Glomerular endothelial cell (primary cell): ENCODE measurements around the gene UXS1. TPM values are rescaled to one million over a fixed set of nuclear protein-coding genes. Genes with fewer than 3 reads are reported as not detected.

Experiments used
- DNase-seq: peaks from one replicate; pipeline ENCODE4 v3.0.0-alpha.2; 2011; ENCODE audit warnings: low read depth, low spot score; ENCODE audit errors: extremely low read depth
- total RNA-seq: library from RNA; depleted of rRNA; stranded (reverse); fragments of >200 nt; gene quantifications from 2 replicates; pipeline ENCODE4 v1.2.3, GENCODE V29; 2015

Gene UXS1
- total RNA-seq, 1 donor from 2014 or later: 133 TPM

- no peak for DNase-seq
Observed at GRCh38 chr2:106161938-106162820, 31.9 kb downstream of the UXS1 start.

GRCh38 chr2:106161341-106161740 is 32.8 kb downstream of the UXS1 start:
- DNase-seq: no peak

GRCh38 chr2:106160786-106161261 is 33.3 kb downstream of the UXS1 start:
- DNase-seq: no peak

GRCh38 chr2:106159866-106160785 is 34.0 kb downstream of the UXS1 start:
- no peak for DNase-seq

GRCh38 chr2:106158871-106159270 is 35.2 kb downstream of the UXS1 start:
- no peak for DNase-seq

- DNase-seq: no peak
Observed at GRCh38 chr2:106158131-106158530, 36.0 kb downstream of the UXS1 start.

- DNase-seq: no peak
Observed at GRCh38 chr2:106157416-106157815, 36.7 kb downstream of the UXS1 start.

- no peak for DNase-seq
Observed at GRCh38 chr2:106156305-106157296, 37.5 kb downstream of the UXS1 start.

GRCh38 chr2:106153781-106154180 is 40.3 kb downstream of the UXS1 start:
- no peak for DNase-seq

- DNase-seq: no peak
Observed at GRCh38 chr2:106147665-106148064, 46.4 kb downstream of the UXS1 start.

- DNase-seq: no peak
Observed at GRCh38 chr2:106147159-106147558, 46.9 kb downstream of the UXS1 start.

GRCh38 chr2:106144621-106145331 is 49.3 kb downstream of the UXS1 start:
- DNase-seq: no peak

GRCh38 chr2:106143495-106144215 is 50.4 kb downstream of the UXS1 start:
- DNase-seq: no peak

- no peak for DNase-seq
Observed at GRCh38 chr2:106142683-106143082, 51.4 kb downstream of the UXS1 start.

GRCh38 chr2:106140913-106141312 is 53.2 kb downstream of the UXS1 start:
- no peak for DNase-seq

GRCh38 chr2:106140113-106140512 is 54.0 kb downstream of the UXS1 start:
- no peak for DNase-seq

GRCh38 chr2:106139238-106139935 is 54.7 kb downstream of the UXS1 start:
- no peak for DNase-seq

- no peak for DNase-seq
Observed at GRCh38 chr2:106138543-106139237, 55.4 kb downstream of the UXS1 start.
